Activated naive CD4-positive, alpha-beta T cell treated with anti-CD3 and anti-CD28 coated beads for 36 hours (primary cell): ENCODE data around the gene RAD23B. TPM values are rescaled to one million over a fixed set of nuclear protein-coding genes. Genes with fewer than 3 reads are reported as not detected.
"Not testable (repeated sequence)": the region's sequence is repeated elsewhere in the genome, so short reads cannot be mapped to it uniquely, and the experiment has no call there.

Experiments used
- CTCF ChIA-PET: fragments of 350-600 bp; sonication (Branson Sonifier 250); formaldehyde crosslinking; loops from one replicate; lab custom pipeline; 2021; ENCODE audit warnings: antibody characterized with exemption; lab: Charles Lee
- DNase-seq: peaks from one replicate; pipeline ENCODE4 v3.0.0-alpha.2; 2020
- H3K27ac Mint-ChIP-seq: one replicate; pipeline ENCODE4 v1.8.0; 2021; ENCODE audit warnings: mild to moderate bottlenecking, mixed read lengths
- H3K27me3 Mint-ChIP-seq: one replicate; pipeline ENCODE4 v1.8.0; 2021; ENCODE audit warnings: low read depth, mixed read lengths
- H3K36me3 Mint-ChIP-seq: one replicate; pipeline ENCODE4 v1.8.0; 2021; ENCODE audit warnings: low read depth, mixed read lengths
- H3K4me1 Mint-ChIP-seq: one replicate; pipeline ENCODE4 v1.8.0; 2021; ENCODE audit warnings: low read depth, mixed read lengths
- H3K4me3 Mint-ChIP-seq: one replicate; pipeline ENCODE4 v1.8.0; 2021; ENCODE audit warnings: mild to moderate bottlenecking, moderate library complexity, mixed read lengths
- H3K9me3 Mint-ChIP-seq: one replicate; pipeline ENCODE4 v1.8.0; 2021; ENCODE audit warnings: mixed read lengths
- intact Hi-C: fragments of 100-400 bp; cut with micrococcal nuclease; formaldehyde crosslinking; loops from one replicate; pipeline ENCODE4 v1.15.1; 2023
- total RNA-seq, 2 experiments: library from RNA; stranded (reverse); gene quantifications; one replicate each; pipeline ENCODE4 v1.2.3, GENCODE V29; 2021

The RAD23B gene
- total RNA-seq, 2 experiments from 2014 or later, result 106 to 109 TPM

DNA sequence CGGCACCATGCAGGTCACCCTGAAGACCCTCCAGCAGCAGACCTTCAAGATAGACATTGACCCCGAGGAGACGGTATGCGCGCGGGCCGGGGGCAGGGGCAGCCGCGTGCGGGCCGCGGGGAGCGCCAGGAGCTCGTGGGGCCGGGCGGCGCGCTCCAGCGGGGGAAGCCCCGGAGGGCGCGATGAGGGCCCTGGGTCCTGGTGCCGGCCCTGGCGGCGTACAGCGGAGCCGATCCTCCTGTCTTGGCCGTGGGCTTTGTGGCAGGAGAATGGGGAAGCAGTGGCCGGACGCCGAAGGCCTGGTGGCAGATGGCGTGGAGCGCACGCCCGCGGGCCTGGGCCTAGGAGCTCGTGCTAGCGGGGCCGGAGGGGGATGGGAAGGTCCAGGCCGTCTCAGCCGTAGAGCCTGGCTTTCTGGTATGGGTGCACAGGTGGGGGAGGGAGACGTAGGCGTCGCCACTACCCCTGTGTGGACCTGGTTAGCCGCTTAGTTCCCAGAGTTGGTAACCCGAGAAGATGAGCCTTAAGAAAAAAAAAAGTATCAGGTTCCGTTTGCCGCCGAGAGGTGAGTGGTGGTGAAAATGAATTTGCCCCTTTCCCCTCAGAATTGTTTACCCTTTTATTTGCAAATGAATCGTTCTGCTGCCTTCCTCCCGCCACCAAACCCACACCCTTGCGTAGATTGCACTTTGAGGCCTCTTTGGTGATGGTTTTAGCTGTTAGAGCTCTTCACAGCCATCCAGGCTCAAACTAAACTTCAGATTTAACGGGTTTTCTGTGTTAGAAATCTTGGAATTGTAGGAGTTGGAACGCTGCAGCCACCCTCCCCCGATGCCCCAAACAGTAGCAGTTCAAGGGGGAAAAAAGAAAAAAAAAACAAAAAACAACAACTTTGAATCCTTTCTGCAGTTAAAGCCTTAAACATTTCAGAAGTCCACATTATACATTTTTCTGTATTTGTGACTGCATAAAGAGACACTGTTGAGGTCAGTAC lies 841 bp downstream of the RAD23B start:
- no peaks in the 10 kb centered on the region for H3K27me3 Mint-ChIP-seq
- peak overlapping the region; percentile 88 for H3K27ac Mint-ChIP-seq
- H3K4me1 Mint-ChIP-seq, result peaks cover 53% of the 10 kb centered on the region
- intact Hi-C loops, result loop anchor here (1.0 to 10.0 kb wide), 12 partner anchors 15 to 1836 kb away; partner anchors contain the start of genes ABITRAM, CTNNAL1, ELP1 and FKTN
- peaks cover 7% of the 10 kb centered on the region for H3K36me3 Mint-ChIP-seq
- DNase-seq, result peak; percentile 67
- peak overlapping the region; percentile 86 for H3K4me3 Mint-ChIP-seq
- CTCF ChIA-PET, result interaction anchor here (0.6 to 1.4 kb wide), 4 partner anchors 21 to 1445 kb away, joined by 3 to 8 read pairs (median 6); no protein-coding TSS in a partner anchor
- H3K9me3 Mint-ChIP-seq, result no peaks in the 10 kb centered on the region

DNA sequence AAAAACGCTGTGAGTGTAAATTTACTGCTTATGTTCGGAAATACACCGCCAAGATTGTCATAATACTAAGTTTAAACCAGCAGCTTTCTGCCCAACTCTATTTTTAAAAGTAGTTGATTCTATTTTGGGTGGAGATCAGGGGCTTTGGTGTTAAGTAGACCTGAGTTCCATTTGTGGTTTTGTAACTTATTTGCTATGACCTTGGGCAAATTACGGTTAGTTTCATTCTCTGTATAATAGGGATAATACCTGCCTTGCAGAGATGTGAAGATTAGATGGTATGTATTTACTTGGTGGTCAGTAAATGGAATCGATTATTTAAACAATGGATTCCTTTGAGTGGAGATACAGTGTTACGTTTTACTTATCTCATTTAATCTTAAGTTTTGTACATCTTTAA lies 1.6 kb downstream of the RAD23B start:
- peaks cover 61% of the 10 kb centered on the region for H3K4me1 Mint-ChIP-seq
- intact Hi-C loops, result loop anchor here (2.0 to 10.0 kb wide), 4 partner anchors 14 to 1730 kb away; partner anchors contain the start of genes FKTN and KLF4
- H3K36me3 Mint-ChIP-seq, result peaks cover 7% of the 10 kb centered on the region
- peak overlapping the region; percentile 88 for H3K27ac Mint-ChIP-seq
- H3K4me3 Mint-ChIP-seq, result peak overlapping the region; percentile 86
- no peaks in the 10 kb centered on the region for H3K9me3 Mint-ChIP-seq
- no peak for DNase-seq
- CTCF ChIA-PET, result interaction anchor here (0.8 to 1.3 kb wide), 2 partner anchors 20 to 24 kb away, joined by 3 to 8 read pairs; no protein-coding TSS in a partner anchor
- no peaks in the 10 kb centered on the region for H3K27me3 Mint-ChIP-seq

DNA sequence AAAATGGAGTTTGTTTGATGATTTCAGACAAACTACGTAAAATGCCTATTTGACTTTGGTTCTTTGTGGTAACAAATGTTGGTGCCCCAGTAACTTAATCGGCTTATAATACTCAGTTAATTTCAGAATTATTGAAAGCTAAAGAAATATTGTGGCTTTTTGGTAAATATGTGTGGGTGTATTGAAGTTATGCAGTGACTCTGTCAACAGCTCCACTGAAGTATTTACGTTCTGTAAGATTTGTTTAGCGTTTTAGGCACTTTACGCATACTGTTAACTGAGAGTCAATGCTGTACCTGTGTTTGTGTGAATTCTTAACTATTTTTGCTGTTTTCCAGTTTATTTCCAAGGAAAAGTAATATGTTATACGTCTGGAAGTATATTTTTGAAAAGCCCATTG lies 2.2 kb downstream of the RAD23B start:
- no peaks in the 10 kb centered on the region for H3K27me3 Mint-ChIP-seq
- H3K9me3 Mint-ChIP-seq, result no peaks in the 10 kb centered on the region
- no peak for DNase-seq
- intact Hi-C loops, result loop anchor here (2.0 to 10.0 kb wide), 2 partner anchors 14 to 1730 kb away; partner anchors contain the start of gene FKTN
- H3K27ac Mint-ChIP-seq, result peak overlapping the region; percentile 88
- peak overlapping the region; percentile 86 for H3K4me3 Mint-ChIP-seq
- CTCF ChIA-PET, result no interaction called here
- H3K4me1 Mint-ChIP-seq, result peaks cover 67% of the 10 kb centered on the region
- peaks cover 7% of the 10 kb centered on the region for H3K36me3 Mint-ChIP-seq

DNA sequence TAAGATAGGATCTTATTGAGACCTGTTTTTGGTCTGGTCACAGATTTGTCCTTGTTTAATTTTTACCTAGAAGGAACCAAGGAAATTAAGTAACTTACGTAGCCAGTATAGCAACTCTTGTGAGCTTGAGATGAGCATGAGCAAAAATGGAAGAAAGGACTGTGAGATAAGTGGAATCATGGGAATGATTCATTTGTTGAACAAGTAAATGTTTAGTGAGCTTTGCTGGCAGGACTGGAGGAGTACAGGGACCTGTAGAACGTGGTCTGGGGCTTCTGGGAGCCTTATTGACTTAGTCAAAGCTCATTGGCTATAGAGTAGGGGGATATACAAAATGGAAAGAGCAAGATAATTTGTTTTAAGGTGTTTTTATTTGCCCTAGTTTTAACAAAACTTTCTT lies 3.0 kb downstream of the RAD23B start:
- peaks cover 10% of the 10 kb centered on the region for H3K36me3 Mint-ChIP-seq
- peak overlapping the region; percentile 75 for H3K27ac Mint-ChIP-seq
- CTCF ChIA-PET, result no interaction called here
- DNase-seq, result peak; percentile 28
- H3K9me3 Mint-ChIP-seq, result no peaks in the 10 kb centered on the region
- H3K4me3 Mint-ChIP-seq, result peak overlapping the region; percentile 56
- H3K4me1 Mint-ChIP-seq, result peaks cover 68% of the 10 kb centered on the region
- intact Hi-C loops, result loop anchor here (1.0 to 10.0 kb wide), 2 partner anchors 8 to 1731 kb away; partner anchors contain the start of gene FKTN
- no peaks in the 10 kb centered on the region for H3K27me3 Mint-ChIP-seq

DNA sequence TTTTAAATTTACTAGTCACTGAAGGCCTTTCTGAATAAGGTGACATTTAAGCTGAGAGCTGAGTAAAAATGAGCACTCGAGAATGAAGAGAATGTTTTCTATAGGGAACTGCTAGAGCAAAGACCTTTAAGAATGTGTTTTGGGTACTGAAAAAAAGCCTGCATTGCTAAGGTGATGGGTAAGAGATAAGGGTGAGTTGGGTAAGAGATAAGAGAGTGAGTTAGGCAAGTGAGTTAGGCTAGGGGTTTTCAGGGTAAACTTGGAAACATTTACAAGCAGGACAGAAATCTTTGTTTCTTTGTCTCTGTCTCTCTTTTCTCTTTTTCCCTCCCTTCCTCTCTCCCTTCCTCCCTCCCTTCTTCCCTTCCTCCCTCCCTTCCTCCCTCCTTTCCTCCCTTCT lies 5.6 kb downstream of the RAD23B start:
- CTCF ChIA-PET, result interaction anchor here (0.6 to 1.5 kb wide), 2 partner anchors 19 to 1312 kb away, joined by 3 read pairs; no protein-coding TSS in a partner anchor
- H3K36me3 Mint-ChIP-seq, result peaks cover 14% of the 10 kb centered on the region
- H3K9me3 Mint-ChIP-seq, result no peaks in the 10 kb centered on the region
- no peak overlapping the region for H3K27ac Mint-ChIP-seq
- no peaks in the 10 kb centered on the region for H3K27me3 Mint-ChIP-seq
- H3K4me1 Mint-ChIP-seq, result peaks cover 67% of the 10 kb centered on the region
- intact Hi-C loops, result loop anchor here (1.0 to 10.0 kb wide), 2 partner anchors 11 to 1734 kb away; partner anchors contain the start of gene FKTN
- no peak for DNase-seq
- no peak overlapping the region for H3K4me3 Mint-ChIP-seq

DNA sequence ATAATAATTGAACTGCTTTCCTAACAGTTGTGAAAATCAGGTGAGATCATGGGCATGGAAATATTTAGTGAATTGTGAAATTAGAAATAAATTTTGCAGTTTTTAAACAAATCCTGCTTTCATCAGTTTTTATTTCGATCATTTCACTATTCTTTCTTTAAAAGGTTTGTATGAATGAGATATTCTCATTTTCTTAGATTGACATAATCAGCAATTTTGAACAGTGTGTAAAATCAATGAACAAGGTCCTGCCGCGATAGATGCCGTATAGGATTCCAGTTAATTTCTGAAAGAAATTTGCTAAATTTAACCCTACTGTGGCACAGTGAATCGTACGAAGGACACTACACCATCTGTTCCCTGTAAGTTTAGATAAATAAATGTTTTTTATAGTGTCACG lies 7.5 kb downstream of the RAD23B start:
- no peak overlapping the region for H3K4me3 Mint-ChIP-seq
- DNase-seq, result no peak
- H3K27me3 Mint-ChIP-seq, result no peaks in the 10 kb centered on the region
- H3K9me3 Mint-ChIP-seq, result no peaks in the 10 kb centered on the region
- CTCF ChIA-PET, result no interaction called here
- H3K4me1 Mint-ChIP-seq, result peaks cover 76% of the 10 kb centered on the region
- intact Hi-C loops, result no loop called here
- H3K36me3 Mint-ChIP-seq, result peaks cover 10% of the 10 kb centered on the region
- no peak overlapping the region for H3K27ac Mint-ChIP-seq

DNA sequence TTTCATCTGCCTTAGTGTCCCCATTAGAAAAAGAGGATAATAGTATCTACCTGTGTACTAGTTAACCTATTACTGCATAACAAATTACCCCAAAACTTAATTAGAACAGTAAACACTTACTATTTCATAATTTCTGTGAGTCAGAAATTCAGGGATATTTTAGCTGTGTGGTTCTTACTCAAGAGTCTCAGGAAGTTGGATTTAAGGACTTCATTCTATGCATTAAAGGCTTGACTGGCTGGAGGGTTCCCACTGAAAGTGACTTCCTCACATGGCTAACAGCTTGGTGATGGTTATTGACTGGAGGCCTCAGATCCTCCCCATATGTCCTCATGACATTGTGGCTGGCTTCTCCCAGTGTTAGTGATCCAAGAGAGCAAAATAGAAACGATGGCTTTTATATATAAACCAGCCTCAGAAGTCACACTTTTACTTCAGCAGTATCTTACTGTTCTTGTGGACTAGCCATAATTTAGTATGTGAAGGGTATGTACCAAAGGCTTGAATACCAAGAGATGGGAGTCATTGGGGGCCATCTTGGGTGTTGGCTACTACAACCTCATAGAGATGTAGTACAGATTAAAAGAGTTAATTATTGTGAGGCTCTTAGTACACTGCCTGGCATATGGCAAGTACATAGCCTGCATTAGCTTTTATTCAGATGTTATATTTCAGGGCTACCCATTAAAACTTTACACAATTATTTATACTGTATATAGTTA lies 9.9 kb downstream of the RAD23B start:
- CTCF ChIA-PET, result interaction anchor here (0.8 to 1.8 kb wide), 2 partner anchors 48 to 120 kb away, joined by 3 to 4 read pairs; no protein-coding TSS in a partner anchor
- Mint-ChIP-seq H3K9me3 (no peaks in the 10 kb centered on the region), H3K4me3 (no peak overlapping the region), H3K36me3 (peaks cover 15% of the 10 kb centered on the region), H3K4me1 (peaks cover 76% of the 10 kb centered on the region), H3K27ac (no peak overlapping the region), H3K27me3 (no peaks in the 10 kb centered on the region)
- DNase-seq, result no peak
- intact Hi-C loops, result no loop called here

DNA sequence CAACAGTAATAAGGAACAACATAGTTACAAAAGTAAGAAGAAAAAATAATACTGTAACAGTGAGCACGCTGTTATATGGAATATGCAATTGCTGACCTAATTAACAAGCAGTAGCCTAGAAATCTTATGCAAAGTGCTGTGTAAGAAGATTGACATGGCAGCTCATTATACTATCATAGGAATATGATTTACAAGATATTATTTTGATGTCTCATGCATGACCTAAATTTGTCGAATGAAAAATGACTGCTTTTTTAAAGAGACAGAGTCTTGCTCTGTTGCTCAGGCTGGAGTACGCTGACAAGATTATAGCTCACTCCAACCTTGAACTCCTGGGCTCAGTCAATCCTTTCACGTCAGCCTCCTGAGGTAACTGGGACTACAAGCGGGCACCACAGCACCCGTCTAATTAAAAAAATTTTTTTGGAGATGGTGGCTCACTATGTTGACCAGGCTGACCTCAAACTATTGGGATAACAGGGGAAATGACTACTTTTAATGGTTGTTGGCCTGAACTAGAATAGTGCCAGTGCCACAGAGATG lies 10.5 kb downstream of the RAD23B start:
- H3K4me1 Mint-ChIP-seq, result peaks cover 71% of the 10 kb centered on the region
- DNase-seq, result no peak
- H3K27me3 Mint-ChIP-seq, result no peaks in the 10 kb centered on the region
- no peak overlapping the region for H3K27ac Mint-ChIP-seq
- intact Hi-C loops, result loop anchor here (1.0 kb wide), 1 partner anchor 7 kb away; no protein-coding TSS in a partner anchor
- H3K36me3 Mint-ChIP-seq, result peaks cover 15% of the 10 kb centered on the region
- CTCF ChIA-PET, result interaction anchor here (0.6 kb wide), 1 partner anchor 1890 kb away, joined by 3 read pairs; no protein-coding TSS in a partner anchor
- H3K4me3 Mint-ChIP-seq, result no peak overlapping the region
- no peaks in the 10 kb centered on the region for H3K9me3 Mint-ChIP-seq

DNA sequence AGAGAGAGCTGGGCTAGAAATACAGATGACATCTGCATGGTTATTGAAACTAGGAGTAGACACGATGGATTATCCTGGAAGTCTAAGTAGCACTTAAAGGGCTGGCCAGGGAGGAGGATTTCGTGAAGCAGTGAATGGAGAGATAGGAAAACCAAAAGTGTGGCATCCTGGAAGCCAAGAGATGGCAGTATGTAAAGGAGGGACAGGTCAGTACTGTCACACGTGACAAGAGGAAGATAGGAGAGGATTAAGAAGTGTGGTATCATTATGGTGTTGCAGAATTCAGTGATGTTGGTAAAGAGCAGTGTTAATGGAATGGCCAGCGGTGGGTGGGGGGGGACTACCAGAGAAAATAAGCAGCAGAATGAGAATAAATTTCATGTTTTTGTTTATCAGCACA lies 11.7 kb downstream of the RAD23B start:
- Mint-ChIP-seq H3K27me3 (no peaks in the 10 kb centered on the region), H3K36me3 (peaks cover 17% of the 10 kb centered on the region), H3K4me3 (no peak overlapping the region), H3K27ac (no peak overlapping the region), H3K4me1 (peaks cover 70% of the 10 kb centered on the region), H3K9me3 (no peaks in the 10 kb centered on the region)
- no peak for DNase-seq
- CTCF ChIA-PET, result no interaction called here
- intact Hi-C loops, result loop anchor here (1.0 kb wide), 1 partner anchor 8 kb away; no protein-coding TSS in a partner anchor

DNA sequence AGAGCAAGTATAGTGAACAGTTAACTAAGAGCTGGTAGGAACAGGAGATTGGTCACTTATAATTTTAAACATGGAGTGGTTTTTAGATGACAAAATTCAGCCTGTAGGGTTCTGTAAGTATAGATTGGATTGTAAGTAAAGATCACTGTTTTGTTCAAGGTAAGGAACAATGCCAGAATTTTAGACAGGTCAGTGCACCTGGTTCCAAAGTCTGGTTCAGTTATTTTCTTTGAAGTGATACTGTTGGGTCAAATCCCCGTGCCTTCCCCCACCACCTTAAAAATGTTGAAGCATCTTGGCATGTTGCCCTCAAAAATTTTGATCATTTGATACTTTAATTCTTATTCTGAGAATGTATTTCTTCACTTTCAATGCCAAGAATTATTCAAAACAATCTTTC lies 12.9 kb downstream of the RAD23B start:
- Mint-ChIP-seq H3K36me3 (peaks cover 14% of the 10 kb centered on the region), H3K9me3 (no peaks in the 10 kb centered on the region), H3K4me1 (peaks cover 57% of the 10 kb centered on the region), H3K27me3 (no peaks in the 10 kb centered on the region), H3K27ac (no peak overlapping the region), H3K4me3 (no peak overlapping the region)
- CTCF ChIA-PET, result interaction anchor here (0.6 to 1.7 kb wide), 2 partner anchors 23 to 45 kb away, joined by 3 to 4 read pairs; no protein-coding TSS in a partner anchor
- intact Hi-C loops, result no loop called here
- DNase-seq, result no peak

DNA sequence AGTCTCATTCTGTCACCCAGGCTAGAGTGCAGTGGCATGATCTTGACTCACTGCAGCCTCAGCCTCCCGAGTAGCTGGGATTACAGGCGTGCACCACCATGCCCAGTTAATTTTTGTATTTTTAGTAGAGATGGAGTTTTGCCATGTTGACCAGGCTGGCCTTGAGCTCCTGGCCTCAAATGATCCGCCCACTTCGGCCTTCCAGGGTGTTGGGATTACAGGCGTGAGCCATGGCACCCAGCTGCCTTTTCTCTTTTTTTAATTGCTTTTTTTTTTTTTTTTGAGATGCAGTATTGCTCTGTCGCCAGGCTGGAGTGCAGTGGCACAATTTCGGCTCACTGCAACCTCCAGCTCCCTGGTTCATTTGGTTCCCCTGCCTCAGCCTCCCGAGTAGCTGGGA lies 13.5 kb downstream of the RAD23B start:
- peaks cover 16% of the 10 kb centered on the region for H3K36me3 Mint-ChIP-seq

More for the DNA sequence above, 13.5 kb downstream of the RAD23B start:
- DNase-seq, intact Hi-C loops, H3K4me3 Mint-ChIP-seq, H3K9me3 Mint-ChIP-seq, H3K27ac Mint-ChIP-seq, H3K27me3 Mint-ChIP-seq: not testable (repeated sequence)
- CTCF ChIA-PET, result interaction anchor here (0.6 to 1.7 kb wide), 3 partner anchors 23 to 44 kb away, joined by 3 to 4 read pairs (median 3); no protein-coding TSS in a partner anchor
- peaks cover 58% of the 10 kb centered on the region for H3K4me1 Mint-ChIP-seq
